GM18870 (cell line): ENCODE results near the gene ZRANB3.

ENCODE experiments used
- ATAC-seq: cut with Tn5 transposase; IDR thresholded peaks from one replicate; pipeline ENCODE4 v1.9.1; 2021; ENCODE audit warnings: moderate library complexity; ENCODE audit not compliant: unreplicated experiment

Gene ZRANB3

GRCh38 chr2:135182601-135183000, 348.4 kb downstream of the ZRANB3 start:
- ATAC-seq: no peak

GRCh38 chr2:135182190-135182589, 348.8 kb downstream of the ZRANB3 start:
- no peak for ATAC-seq

GRCh38 chr2:135179689-135180088, 351.3 kb downstream of the ZRANB3 start:
- ATAC-seq: no peak

- ATAC-seq: no peak
These were observed 355.8 kb downstream of the ZRANB3 start for GRCh38 chr2:135175177-135175576.

GRCh38 chr2:135174810-135175093, 356.3 kb downstream of the ZRANB3 start:
- ATAC-seq: no peak

- no peak for ATAC-seq
These were observed 356.8 kb downstream of the ZRANB3 start for GRCh38 chr2:135174049-135174809.

GRCh38 chr2:135169900-135170753, 360.9 kb downstream of the ZRANB3 start:
- ATAC-seq: no peak

GRCh38 chr2:135168204-135168856, 362.7 kb downstream of the ZRANB3 start:
- no peak for ATAC-seq

GRCh38 chr2:135167273-135167672, 363.7 kb downstream of the ZRANB3 start:
- ATAC-seq: no peak

- ATAC-seq: no peak
These were observed 366.6 kb downstream of the ZRANB3 start for GRCh38 chr2:135164431-135164830.

- ATAC-seq: no peak
These were observed 367.1 kb downstream of the ZRANB3 start for GRCh38 chr2:135163901-135164300.

GRCh38 chr2:135163306-135163705, 367.7 kb downstream of the ZRANB3 start:
- no peak for ATAC-seq

- no peak for ATAC-seq
These were observed 368.2 kb downstream of the ZRANB3 start for GRCh38 chr2:135162786-135163185.

- ATAC-seq: no peak
These were observed 368.6 kb downstream of the ZRANB3 start for GRCh38 chr2:135162377-135162776.

GRCh38 chr2:135159191-135159590, 371.8 kb downstream of the ZRANB3 start:
- no peak for ATAC-seq

GRCh38 chr2:135157856-135158255, 373.2 kb downstream of the ZRANB3 start:
- no peak for ATAC-seq

GRCh38 chr2:135154962-135155361, 376.1 kb downstream of the ZRANB3 start:
- ATAC-seq: no peak

- no peak for ATAC-seq
These were observed 378.7 kb downstream of the ZRANB3 start for GRCh38 chr2:135152361-135152760.

GRCh38 chr2:135151615-135152014, 379.4 kb downstream of the ZRANB3 start:
- ATAC-seq: no peak

GRCh38 chr2:135150725-135151124, 380.3 kb downstream of the ZRANB3 start:
- no peak for ATAC-seq

- no peak for ATAC-seq
These were observed 381.8 kb downstream of the ZRANB3 start for GRCh38 chr2:135149251-135149650.

- no peak for ATAC-seq
These were observed 386.7 kb downstream of the ZRANB3 start for GRCh38 chr2:135144343-135144742.
